Urinary bladder (tissue), 4 donors: ENCODE data around the gene TXK. TPM values are rescaled to one million over a fixed set of nuclear protein-coding genes. Genes with fewer than 3 reads are reported as not detected.

Experiments used
- DNase-seq: peaks from one replicate; pipeline ENCODE4 v3.0.0-alpha.2; 2015; ENCODE audit errors: extremely low spot score
- H3K27ac ChIP-seq: one replicate; pipeline ENCODE4 v1.5.1; 2013; ENCODE audit warnings: low read depth, mild to moderate bottlenecking, moderate library complexity
- H3K36me3 ChIP-seq: one replicate; pipeline ENCODE4 v1.6.1; 2013; ENCODE audit warnings: mild to moderate bottlenecking, moderate library complexity; ENCODE audit not compliant: insufficient read depth
- H3K4me1 ChIP-seq: one replicate; pipeline ENCODE4 v1.6.1; 2013; ENCODE audit warnings: mild to moderate bottlenecking, moderate library complexity; ENCODE audit not compliant: insufficient read depth
- H3K4me3 ChIP-seq: one replicate; pipeline ENCODE4 v1.5.1; 2013; ENCODE audit warnings: low read depth, low read length
- WGBS: extraction: QIAGEN DNeasy Blood & Tissue Kit; methylation state at CpG from one replicate; pipeline ENCODE4 v1.1.7; 2013; 5-methylcytosine and 5-hydroxymethylcytosine counted together
- polyA plus RNA-seq: library from polyadenylated mRNA; stranded (reverse); fragments of 200-250 nt; gene quantifications from one replicate; pipeline ENCODE4 v1.2.3, GENCODE V29; 2013
- total RNA-seq: library from RNA; depleted of rRNA; stranded (reverse); fragments of >200 nt; gene quantifications from one replicate; pipeline ENCODE4 v1.2.3, GENCODE V29; 2014
- donor health status: healthy with polysubstance abuse.
- donor health status: healthy.

TXK gene
- total and polyA plus RNA-seq, 2 donors: 0.89 to 7.3 TPM

DNA sequence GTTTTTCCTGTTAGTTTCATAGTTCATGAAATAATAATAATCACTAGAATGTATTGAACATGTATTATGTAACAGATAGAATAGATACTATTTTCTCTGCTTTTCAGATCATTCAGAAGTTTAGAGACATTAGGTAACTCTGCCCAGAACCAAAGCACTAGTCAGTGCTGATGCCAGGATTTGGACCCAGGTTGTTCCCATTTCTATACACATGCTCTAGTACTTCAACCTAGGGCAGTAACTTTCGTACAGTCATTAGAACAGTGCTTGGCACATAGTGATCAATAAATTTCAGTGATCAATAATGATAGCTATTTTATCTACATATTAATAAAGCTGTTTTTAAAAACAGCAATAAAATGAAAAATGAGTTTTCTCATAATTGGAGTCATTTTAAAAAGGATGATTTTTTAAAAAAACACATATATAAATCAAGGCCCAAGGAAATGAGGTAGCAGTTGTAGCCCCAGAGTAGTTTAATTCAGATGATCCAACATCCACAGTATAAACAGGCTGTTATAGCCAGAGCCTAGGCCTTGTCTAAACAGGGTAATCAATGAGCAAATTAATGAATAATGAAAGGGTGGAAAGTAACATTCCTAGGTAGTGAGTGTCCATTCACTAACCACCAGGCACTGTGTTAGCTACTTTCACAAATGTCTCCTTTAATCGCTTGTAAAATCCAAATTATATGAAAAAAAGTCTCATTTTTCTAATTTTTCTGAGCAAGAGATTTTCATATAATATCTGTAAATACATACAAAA lies 25.6 kb downstream of the TXK start:
- DNase-seq: no peak
- no peak overlapping the region for H3K27ac ChIP-seq
- no peaks in the 10 kb centered on the region for H3K4me1 ChIP-seq
- WGBS: 99% methylated on average over 2 of the region's 2 CpGs
- H3K4me3 ChIP-seq: no peak overlapping the region
- H3K36me3 ChIP-seq: no peaks in the 10 kb centered on the region

DNA sequence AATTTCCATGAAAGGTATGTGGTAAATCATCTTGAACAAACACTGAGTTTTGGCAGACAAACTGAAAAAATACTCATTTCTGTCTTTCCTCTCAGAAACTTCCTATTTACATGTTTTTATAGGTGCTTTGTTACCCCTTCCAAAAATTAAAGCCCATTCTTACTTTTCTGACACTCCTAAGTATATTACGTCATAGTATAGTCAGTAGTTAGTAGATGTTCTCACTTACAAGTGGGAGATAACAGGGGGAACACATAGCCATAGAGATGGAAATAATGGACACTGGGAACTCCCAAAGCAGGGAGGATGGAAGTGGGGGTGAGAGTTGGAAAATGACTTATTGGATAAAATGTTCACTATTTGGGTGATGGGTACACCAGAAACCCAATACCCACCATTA lies 28.8 kb downstream of the TXK start:
- Histone ChIP-seq H3K36me3 (no peaks in the 10 kb centered on the region), H3K4me1 (no peaks in the 10 kb centered on the region), H3K4me3 (no peak overlapping the region), H3K27ac (no peak overlapping the region)
- no peak for DNase-seq
- 91% methylated on average over 1 of the region's 1 CpG for WGBS

DNA sequence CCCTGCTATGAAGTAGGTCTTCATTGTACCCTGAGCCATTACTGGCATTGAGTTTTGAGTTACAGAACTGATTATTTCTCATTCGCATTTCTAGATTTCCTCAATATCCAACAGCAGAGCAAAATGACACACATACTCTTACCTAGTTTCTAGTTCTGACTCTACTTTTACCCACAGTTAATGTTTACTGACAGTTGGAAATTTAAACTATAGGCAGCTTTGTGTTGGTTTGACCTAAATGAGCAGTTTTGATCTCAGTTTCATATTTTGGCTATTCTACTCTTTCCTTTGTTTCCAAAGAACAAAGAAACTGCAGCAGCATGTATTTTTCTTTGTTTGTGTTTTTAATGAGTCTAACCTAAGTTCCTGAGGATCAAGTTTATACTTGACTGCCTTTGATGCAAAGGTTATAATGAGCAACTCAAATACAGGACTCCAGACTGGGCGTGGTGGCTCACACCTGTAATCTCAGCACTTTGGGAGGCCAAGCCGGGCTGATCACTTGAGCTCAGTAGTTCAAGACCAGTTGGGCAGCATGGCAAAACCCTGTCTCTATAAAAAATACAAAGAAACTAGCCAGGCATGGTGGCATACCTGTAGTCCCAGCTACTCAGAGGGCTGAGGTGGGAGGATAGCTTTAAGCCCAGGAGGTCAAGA lies 30.4 kb downstream of the TXK start:
- Histone ChIP-seq H3K4me1 (no peaks in the 10 kb centered on the region), H3K36me3 (no peaks in the 10 kb centered on the region), H3K4me3 (no peak overlapping the region), H3K27ac (no peak overlapping the region)
- DNase-seq: no peak
- 92% methylated on average over 3 of the region's 3 CpGs for WGBS

DNA sequence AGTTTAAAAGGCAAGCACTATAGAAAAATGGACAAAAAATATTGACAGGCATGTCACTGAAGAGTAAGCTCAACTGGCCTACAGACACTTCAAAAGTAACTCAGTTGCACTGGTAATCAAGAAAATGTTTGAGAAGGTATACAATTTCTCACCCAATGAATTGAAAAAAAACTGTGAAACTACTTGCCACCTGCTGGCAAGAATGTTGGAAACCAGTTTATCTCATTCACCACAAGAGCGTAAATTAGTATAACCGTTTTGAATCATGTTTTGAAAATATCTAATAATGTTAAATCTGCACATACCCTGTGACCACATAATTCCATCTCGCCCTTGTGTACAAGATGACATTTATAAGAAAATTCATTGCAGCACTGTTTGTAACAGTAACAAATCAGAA lies 31.7 kb downstream of the TXK start:
- no peaks in the 10 kb centered on the region for H3K4me1 ChIP-seq
- 81% methylated on average over 3 of the region's 3 CpGs for WGBS
- no peak overlapping the region for H3K4me3 ChIP-seq
- H3K27ac ChIP-seq: no peak overlapping the region
- no peak for DNase-seq
- H3K36me3 ChIP-seq: no peaks in the 10 kb centered on the region

DNA sequence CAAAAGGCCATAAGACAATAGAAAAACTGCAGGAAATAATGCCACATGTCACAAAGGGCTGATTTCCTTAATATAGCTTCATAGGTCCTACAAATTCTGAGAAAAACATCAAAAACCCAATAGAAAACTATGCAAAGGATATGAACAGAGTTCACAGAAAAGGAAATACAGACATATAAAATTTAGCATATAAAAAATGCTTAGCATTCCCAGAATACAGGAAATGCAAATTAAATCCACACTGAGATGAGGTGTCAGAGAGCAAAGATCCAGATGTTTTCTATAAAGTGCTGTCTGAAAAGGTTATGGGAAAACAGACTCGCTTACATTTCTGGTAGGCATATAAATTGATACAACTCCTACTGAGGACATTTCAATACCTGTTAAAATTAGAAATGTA lies 33.8 kb downstream of the TXK start:
- WGBS: 39% methylated on average over 1 of the region's 1 CpG
- no peaks in the 10 kb centered on the region for H3K4me1 ChIP-seq
- H3K36me3 ChIP-seq: no peaks in the 10 kb centered on the region
- H3K4me3 ChIP-seq: no peak overlapping the region
- DNase-seq: no peak
- H3K27ac ChIP-seq: no peak overlapping the region

DNA sequence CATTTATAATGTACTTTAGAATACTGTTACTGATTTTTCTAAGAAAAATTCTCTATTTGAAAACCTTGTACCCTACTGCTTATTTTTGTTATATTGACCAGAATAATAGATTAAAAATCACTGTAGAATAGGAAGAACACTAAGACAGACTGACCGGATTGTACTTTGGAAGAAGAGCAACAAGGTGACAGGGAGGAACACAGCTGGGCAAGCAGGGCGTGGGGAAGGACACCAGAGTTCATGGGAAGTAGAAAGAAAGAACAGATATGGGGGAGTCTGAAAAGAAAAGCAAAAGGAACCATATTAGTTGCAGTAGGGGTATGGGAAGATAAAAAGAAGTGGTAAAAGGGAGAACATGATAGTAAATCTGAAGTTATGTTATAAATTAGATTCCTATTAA lies 38.6 kb downstream of the TXK start:
- Histone ChIP-seq H3K27ac (no peak overlapping the region), H3K36me3 (no peaks in the 10 kb centered on the region), H3K4me3 (no peak overlapping the region), H3K4me1 (no peaks in the 10 kb centered on the region)
- WGBS: 68% methylated on average over 2 of the region's 2 CpGs
- DNase-seq: no peak

DNA sequence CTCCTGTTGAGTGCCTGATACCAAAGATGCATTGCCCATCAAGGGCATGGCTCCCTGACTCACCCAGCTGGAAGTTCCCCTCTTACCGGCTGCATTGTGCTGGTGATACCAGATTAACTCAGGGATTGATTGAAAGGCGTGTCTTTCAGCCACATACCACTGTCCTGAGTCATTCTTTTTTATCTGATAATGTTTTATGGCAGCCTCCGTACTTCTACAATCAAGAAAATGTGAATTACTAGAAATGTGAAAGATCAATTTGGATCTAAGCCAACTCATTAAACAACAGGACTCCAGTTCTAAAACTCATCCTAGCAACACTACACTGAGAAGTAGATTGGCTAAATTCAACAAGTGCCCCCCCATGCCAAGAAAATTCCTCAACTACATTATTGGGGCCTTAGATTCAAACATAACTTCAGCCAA lies 40.0 kb downstream of the TXK start:
- Histone ChIP-seq H3K36me3 (no peaks in the 10 kb centered on the region), H3K4me3 (no peak overlapping the region), H3K4me1 (no peaks in the 10 kb centered on the region), H3K27ac (no peak overlapping the region)
- no peak for DNase-seq
- WGBS: 42% methylated on average over 3 of the region's 3 CpGs

DNA sequence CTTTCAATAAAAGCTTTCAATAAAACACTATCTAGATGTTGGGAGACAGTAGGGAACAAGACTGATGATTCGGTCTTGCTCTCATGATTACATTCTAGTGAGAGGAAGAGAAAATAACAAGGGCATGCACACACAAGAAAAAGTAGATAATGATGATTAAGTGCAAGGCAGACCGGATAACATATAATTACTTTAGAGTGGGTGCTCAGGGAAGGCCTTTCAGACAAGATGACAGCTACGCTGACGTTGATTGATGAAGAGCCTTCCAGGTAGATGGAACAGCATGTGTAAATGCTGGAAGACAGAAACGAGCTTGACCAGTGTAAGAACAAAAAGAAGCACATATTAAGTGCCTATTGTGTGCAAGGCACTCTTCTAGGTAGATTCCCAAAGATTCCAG lies 43.4 kb downstream of the TXK start:
- WGBS: 62% methylated on average over 5 of the region's 5 CpGs
- no peak overlapping the region for H3K27ac ChIP-seq
- DNase-seq: no peak
- no peaks in the 10 kb centered on the region for H3K36me3 ChIP-seq
- no peaks in the 10 kb centered on the region for H3K4me1 ChIP-seq
- no peak overlapping the region for H3K4me3 ChIP-seq

DNA sequence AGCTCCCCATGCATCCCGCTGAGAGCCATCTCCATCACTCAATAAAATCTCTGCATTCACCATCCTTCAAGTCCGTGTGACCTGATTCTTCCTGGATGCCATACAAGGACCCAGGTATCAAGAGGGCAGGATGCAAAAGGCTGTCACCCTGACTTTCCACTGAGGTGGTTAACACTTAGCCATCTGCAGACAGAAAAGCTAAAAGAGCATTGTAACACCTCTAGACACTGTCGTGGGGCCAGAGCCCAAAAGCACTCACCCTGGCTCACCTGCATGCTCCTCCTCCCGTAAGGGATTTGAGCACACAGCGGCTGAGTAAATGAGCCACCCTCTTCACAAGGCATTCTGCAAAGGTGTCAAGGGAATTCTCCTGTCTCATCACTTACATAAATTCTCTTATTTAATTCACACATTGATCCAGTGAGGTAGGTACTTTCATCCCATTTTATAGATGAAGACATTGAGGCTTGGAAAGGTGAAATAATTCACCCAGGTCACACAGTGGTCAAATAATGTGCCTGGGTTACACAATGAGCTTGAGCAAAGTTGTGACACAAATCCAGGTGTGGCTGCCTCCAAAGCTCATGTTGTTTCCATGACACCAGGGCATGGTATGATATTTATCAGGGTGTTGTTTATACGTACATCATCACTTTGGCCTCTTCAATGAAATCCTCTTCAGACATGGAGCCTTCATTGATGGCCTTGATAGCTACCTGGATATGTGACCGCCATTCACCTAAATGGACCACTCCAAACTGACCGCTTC lies 48.0 kb downstream of the TXK start:
- no peaks in the 10 kb centered on the region for H3K36me3 ChIP-seq
- no peak for DNase-seq
- no peak overlapping the region for H3K27ac ChIP-seq
- H3K4me3 ChIP-seq: no peak overlapping the region
- 63% methylated on average over 8 of the region's 8 CpGs for WGBS
- H3K4me1 ChIP-seq: no peaks in the 10 kb centered on the region

DNA sequence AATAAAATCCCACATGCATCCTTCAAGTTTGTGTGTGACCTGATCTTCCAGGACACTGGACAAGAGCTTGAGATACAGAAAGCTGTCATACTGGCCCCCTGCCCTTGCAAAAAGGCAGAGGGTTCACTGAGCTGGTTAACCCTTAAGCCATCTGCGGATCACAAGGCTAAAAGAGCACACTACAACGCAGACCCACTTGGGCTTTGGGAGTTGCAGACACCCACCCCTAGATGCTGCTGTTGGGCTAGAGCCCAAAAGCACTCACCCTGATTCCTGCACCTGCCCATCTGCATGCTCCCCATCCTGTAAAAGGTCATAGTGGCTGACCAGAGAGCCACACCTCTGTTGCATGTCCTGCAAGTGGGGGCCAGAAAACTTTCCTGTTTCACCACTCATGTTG lies 51.1 kb downstream of the TXK start:
- WGBS: 82% methylated on average over 2 of the region's 2 CpGs

DNA sequence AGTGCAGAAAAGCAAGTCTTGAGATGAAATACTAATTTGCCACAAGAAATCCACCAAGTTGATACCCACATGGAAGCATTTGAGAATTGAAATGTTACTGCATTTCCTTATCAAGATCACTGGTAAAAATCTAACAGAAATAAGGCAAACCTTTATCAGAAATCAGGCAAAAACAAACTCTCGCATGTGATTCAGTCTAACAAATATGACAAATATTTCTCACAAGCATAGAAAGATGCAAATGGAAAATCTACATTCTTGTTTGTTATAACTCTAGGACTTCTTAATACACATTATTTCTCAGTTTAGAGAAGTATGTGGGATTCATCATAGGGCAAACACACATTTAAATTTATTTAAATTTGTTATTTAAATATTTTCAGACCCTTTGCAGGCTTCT lies 52.9 kb downstream of the TXK start:
- no peaks in the 10 kb centered on the region for H3K36me3 ChIP-seq
- DNase-seq: no peak
- H3K4me1 ChIP-seq: no peaks in the 10 kb centered on the region
- 51% methylated on average over 1 of the region's 1 CpG for WGBS
- no peak overlapping the region for H3K27ac ChIP-seq
- no peak overlapping the region for H3K4me3 ChIP-seq

More for the DNA sequence above, 51.1 kb downstream of the TXK start:
- DNase-seq: no peak
- no peaks in the 10 kb centered on the region for H3K36me3 ChIP-seq
- no peak overlapping the region for H3K27ac ChIP-seq
- no peak overlapping the region for H3K4me3 ChIP-seq
- H3K4me1 ChIP-seq: no peaks in the 10 kb centered on the region

DNA sequence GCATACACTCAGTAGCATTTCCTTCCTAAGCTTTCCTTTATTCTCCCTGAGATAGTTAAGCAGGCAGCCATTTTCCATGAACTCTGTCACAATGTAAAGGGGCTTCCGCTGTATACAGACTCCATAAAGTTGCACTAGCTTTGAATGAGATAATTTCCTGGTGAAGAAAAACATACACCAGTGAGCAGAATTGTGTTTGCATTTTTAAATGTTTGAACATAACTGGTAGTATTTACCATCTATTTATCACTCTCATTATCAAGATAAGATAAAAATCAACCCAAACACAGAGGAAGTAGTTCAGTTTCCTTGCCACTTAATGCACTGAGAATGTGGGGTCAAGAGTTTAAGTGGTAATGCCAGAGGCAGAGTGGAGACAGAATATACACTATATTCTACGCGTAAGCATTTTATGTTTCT lies 54.1 kb downstream of the TXK start:
- no peak overlapping the region for H3K4me3 ChIP-seq
- no peak overlapping the region for H3K27ac ChIP-seq
- no peak for DNase-seq
- no peaks in the 10 kb centered on the region for H3K4me1 ChIP-seq
- 56% methylated on average over 3 of the region's 3 CpGs for WGBS
- no peaks in the 10 kb centered on the region for H3K36me3 ChIP-seq

DNA sequence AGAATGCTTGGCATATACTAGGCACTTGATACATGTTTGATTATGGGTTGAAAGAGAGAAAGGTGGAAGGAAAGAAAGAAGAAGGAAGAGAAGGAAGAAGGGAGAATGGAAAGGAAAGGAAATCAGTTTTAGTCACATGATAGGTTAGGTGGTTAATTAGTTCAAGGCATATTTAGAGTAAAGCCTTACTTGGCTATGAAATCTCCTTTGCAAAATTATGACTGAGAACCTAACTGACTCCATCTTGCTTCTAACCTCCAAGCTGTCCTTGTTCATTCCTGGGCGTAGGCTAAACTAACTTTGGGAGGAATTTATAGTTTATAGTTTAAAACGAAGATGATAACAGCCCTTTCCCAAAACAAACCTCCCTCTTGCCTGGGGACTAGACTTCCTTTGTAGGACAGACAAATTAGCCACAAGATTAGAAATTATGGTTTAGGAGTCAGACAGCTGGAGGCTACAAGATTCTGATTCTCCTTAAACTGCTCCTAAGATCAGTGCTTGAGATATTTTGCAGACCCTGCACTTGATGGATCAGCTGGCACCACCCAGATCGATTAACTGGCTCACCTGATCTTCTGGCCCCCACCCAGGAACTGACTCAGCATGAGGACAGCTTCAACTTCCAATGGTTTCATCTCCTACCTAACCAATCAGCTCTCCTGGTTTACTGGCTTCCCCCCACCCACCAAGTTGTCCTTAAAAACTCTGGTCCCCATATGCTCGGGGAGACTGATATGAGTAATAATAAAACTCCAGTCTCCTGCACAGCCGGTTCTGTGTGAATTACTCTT lies 55.0 kb downstream of the TXK start:
- H3K4me3 ChIP-seq: no peak overlapping the region
- 57% methylated on average over 5 of the region's 5 CpGs for WGBS
- no peaks in the 10 kb centered on the region for H3K36me3 ChIP-seq
- no peaks in the 10 kb centered on the region for H3K4me1 ChIP-seq
- H3K27ac ChIP-seq: no peak overlapping the region
- no peak for DNase-seq
